CD4-positive, alpha-beta T cell treated with Interleukin-10 for 1 hour (primary cell): ENCODE data around the gene PLP1.
"Not testable (repeated sequence)": the region's sequence is repeated elsewhere in the genome, so short reads cannot be mapped to it uniquely, and the experiment has no call there.

Experiments used
- DNase-seq: peaks from one replicate; pipeline ENCODE4 v3.0.0-alpha.2; 2020

Gene PLP1

DNA sequence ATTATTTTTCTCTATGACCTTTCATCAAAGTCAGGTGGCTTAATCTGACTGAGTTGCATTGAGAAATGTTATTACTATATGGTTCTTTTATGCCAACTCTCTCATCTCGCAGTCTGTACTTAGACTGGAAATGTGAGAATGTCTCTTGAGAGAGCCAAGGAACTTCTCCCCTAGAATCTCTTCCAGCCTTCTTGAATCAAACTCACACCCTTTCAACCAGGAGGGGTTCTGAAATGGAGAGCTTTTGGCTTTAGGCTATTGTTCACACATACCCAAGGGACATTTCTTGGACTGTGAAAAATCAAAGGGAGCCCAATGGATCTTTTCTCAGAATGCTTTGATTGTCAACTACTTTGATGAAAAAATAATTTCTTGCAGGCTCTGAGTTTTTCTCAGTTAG, 5.1 kb downstream of the PLP1 start:
- no peak for DNase-seq

DNA sequence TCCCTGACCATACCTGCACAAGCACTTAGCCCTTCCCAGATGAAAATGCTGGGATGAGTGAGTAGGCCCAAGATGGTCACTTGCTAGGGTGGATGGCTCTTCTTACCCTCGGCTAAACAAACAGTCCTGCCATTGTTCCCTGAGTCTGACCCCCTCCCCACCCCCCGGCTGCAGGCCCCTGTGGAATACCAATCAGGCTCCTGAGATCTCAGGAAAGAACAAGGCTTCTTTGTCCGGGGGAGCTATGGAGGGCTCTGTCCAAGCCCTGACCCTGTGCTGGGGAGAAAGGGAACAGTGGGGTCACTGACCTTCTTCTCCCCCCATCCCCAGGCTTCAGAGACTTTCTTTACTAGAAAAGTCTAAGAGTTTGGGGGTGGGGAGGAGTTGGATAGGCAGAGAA, 6.0 kb downstream of the PLP1 start:
- no peak for DNase-seq

DNA sequence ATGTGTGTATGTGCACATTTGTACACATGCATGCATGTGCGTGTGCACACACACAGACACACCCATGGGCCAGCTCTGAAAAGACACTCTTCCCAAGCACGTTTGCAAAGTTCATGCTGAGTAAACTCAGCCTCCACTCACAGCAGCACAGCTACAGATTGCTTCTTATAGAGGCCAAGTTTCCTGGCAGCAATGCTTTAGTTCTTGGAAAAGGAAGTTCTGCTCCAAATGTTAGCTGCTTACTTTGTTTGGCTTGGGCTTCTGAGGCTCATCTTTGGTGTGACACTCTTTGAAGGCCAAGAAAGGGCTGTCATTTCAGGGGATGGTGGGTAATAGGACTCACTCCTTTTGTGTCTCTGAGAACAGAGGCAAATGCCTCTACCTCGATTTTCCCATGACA, 6.6 kb downstream of the PLP1 start:
- no peak for DNase-seq

DNA sequence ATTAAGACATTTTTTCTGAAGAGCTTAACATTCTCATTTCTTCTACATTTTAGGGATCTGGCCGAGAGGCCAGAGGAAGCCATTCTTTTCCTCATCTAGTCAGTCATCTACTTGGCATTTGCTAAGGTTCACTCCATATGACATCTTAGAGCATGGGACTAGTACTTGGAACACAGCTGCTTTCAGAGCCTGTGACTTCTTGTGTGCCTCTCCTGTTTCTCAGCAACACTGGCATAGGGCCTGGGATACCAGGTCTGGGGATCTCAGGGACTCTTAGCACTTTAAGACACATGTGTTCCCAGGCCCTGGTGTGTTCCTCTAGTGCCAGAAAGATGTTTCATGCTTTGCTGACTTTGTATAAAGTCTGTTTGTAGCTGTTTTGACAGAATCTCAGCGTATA, 7.3 kb downstream of the PLP1 start:
- DNase-seq, result no peak

DNA sequence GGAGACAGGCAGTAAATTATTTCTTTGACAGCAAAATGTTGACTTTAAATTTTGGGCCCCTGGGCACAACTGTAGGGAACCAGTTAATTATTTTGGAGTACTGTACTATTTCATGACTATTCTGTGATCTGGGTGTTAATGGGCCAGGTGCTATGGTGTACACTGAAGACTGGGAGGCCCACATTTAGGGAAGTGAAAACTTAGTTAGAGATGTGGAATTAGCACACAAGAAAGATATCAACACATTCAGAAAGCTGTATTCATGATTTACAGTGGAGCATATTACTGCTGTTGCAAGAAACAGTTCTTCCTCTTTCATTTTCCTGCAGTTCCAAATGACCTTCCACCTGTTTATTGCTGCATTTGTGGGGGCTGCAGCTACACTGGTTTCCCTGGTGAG, 12.4 kb downstream of the PLP1 start:
- no peak for DNase-seq

DNA sequence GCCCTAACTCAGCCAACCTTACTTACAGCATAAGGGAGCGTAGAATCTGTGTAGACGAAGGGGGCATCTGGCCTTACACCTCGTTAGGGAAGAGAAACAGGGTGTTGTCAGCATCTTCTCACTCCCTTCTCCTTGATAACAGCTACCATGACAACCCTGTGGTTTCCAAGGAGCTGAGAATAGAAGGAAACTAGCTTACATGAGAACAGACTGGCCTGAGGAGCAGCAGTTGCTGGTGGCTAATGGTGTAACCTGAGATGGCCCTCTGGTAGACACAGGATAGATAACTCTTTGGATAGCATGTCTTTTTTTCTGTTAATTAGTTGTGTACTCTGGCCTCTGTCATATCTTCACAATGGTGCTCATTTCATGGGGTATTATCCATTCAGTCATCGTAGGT, 14.6 kb downstream of the PLP1 start:
- DNase-seq, result no peak

DNA sequence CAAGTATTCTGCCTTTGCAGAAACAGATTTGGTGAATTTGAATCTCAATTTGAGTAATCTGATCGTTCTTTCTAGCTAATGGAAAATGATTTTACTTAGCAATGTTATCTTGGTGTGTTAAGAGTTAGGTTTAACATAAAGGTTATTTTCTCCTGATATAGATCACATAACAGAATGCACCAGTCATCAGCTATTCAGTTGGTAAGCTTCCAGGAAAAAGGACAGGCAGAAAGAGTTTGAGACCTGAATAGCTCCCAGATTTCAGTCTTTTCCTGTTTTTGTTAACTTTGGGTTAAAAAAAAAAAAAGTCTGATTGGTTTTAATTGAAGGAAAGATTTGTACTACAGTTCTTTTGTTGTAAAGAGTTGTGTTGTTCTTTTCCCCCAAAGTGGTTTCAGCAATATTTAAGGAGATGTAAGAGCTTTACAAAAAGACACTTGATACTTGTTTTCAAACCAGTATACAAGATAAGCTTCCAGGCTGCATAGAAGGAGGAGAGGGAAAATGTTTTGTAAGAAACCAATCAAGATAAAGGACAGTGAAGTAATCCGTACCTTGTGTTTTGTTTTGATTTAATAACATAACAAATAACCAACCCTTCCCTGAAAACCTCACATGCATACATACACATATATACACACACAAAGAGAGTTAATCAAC, 15.3 kb downstream of the PLP1 start:
- no peak for DNase-seq

DNA sequence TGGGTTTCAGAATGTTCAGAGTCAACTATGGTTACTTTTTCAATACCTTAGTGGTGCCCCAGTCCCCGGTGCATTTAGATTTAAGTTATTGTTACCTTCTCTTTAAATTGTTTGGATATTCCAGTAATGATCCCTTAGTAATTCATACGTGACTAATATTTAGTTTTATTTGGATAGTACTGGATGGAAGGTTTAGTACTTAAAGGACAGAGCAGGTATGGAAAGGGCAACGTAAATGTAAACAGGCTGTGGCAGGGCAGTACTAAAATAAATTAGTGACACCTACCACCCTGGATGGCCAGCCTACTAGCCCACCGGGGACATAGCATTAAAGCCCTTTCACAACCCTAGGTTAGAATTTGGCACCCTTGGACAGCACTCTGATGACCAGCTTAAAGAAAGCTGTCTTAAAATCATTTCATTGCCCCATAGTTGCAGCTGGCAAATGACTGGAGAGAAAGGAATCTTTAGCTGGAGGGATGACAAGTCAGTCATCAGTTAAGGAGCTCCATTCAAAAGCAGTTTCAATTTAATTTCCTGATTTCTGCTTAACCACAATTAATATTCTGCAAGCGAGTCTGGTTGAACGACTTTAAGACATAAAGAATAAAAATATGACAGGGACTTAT, 16.4 kb downstream of the PLP1 start:
- DNase-seq, result no peak

DNA sequence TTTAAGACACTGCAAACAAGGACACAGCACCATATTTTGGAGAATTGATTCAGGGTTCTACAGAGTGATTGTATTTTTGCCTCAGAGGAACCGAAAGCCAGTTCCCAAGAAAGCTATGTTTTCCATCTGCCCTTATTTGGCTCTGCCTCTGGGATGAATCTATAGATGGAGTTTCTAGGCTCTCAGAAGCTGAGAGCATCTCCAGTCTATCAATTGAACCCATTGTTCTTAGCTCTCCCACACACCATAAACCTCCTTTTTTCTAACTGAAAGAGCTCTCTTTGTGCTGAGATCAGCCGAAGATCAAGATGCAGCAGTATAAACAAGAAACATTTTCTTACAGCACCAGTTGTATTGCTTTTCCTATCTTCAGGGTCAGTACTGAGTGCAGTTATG, 16.9 kb downstream of the PLP1 start:
- no peak for DNase-seq

DNA sequence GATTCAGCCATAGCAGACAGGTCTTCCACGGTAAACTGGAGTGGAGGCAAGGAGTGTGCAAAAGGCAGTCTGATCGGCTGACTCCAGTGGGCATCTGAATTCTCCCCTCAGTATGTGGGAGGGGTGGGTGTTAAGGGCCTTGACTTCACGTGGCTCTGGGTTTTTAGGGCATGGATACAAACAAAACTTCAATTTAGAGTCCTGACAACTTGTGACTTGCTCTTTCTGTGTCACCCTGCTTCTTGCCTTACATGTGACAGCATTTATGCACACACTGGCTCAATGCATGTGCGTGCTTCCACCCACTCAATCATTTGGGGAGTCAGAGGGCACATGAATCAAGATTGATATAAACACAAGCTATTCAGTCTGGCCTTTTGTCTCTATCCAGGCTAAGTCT, 17.5 kb downstream of the PLP1 start:
- no peak for DNase-seq

DNA sequence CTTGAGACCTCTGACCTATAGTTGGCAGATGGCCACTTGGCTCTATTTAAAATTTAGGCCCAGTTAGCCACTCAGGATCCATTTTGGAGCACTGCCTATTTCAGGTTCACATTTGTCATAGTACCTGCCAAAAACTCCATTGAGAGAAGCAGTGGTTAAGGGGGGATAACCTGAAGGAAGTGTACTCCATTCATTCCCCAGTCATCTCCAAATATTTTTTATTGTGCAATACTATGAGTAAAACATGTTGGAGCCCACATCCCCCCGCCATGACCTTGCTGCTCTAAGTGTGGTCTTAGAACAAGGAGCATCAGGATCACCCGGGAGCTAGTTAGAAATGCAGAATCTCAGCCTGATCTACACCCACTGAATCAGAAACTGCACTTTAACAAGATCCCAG, 21.1 kb downstream of the PLP1 start:
- no peak for DNase-seq

DNA sequence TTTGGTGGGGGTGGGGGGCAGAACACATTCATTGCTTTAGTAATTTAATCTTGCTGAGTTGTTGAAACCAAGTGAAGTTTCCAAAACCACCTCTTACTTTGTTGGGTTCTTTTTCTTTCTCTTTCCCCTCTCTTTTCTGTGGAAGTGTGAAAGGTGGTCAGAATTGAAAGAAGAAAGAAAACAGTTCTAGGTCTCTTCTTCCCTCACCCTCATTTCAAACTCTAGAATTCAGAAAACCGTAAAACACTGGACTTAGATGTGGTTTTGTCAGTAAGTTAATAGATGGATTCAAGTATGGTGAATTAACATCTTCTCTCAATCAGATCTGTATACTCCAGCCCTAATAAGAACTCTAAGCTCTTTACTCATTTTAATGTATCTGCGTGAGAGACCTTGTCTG, 23.7 kb downstream of the PLP1 start:
- DNase-seq, result no peak

DNA sequence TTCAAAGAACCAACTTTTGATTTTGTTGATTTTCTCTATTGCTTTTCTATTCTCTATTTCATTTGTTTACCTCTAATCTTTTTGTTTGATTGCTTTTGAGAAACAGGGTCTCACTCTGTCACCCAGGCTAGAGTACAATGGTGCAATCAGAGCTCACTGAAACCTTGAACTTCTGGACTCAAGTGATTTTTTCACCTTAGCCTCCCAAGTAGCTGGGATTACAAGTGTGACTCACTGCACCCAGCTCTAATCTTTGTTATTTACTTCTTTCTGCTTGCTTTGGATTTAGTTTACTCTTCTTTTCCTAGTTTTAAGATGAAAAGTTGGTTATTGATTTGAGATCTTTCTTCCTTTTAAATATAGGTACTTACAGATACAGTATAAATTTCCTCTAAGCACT, 29.2 kb downstream of the PLP1 start:
- no peak for DNase-seq

DNA sequence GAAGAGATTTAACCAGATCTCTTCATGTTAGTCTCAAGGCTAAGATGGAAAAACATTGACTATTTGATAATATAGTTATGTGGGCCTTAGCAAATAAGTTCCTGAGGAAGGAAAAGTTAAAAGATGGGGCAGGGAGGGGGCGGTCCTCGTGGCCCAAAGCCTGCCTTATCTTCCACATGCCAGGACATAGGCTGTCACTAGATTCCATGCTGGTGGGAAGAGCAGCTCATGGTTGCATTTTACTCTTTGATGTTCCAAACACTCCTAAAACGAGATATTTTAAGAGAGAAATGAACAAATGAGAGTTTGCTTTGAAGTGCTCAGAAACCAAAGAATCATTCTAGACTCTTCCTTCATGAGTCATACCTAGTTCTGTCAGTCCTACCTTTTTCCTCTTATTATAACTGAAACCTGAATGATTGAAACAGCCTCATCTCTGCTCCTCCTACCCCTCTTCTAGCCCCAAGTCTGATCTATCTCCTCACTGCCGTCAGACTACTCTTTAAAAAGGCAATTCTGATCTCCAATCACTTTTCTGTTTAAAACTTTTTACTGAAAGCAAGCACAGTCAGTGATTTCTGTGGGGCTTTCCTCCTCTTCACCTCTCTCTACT, 30.3 kb downstream of the PLP1 start:
- DNase-seq, result no peak

DNA sequence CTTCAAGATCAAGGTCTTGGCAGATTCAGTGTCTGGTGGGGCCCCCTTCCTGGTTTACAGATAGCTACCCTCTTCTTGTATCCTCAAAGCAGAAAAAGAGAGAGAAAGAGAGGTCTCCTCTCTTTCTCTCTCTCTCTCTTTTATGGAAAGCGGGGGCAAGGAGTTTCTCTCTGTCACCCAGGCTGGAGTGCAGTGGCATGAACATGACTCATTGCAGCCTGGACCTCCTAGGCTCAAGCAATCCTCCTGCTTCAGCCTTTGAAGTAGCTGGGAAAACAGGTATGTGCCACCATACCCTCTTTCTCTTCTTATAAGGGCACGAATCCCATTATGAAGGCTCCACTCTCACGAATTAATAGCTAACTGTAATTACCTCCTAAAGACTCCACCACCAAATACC, 35.2 kb downstream of the PLP1 start:
- no peak for DNase-seq

DNA sequence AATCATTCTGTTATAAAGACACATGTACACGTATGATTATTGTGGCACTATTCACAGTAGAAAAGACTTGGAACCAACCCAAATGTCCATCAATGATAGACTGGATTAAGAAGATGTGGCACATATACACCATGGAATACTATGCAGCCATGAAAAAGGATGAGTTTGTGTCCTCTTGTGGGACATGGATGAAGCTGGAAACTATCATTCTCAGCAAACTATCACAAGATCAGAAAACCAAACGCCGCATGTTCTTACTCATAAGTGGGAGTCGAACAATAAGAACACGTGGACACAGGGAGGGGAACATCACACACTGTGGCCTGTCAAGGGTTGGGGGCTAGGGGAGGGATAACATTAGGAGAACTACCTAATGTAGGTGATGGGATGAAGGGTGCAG, 40.5 kb downstream of the PLP1 start:
- DNase-seq, result not testable (repeated sequence)

DNA sequence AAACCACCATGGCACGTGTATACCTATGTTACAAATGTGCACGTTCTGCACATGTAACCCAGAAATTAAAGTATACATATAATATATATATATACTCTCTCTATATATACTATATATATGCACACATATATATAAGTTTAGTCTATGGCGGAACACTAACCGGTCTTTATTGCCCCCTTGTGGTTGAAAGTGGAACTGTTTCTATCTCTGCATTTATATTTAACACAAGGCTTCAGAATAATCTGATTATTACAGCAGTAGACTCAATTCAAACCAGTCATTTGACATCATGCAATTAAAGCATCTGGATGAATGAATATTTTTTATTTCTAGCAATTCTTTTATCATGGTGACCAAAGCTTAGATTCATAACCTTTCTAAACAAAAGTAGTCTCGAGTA, 40.9 kb downstream of the PLP1 start:
- DNase-seq, result peak; percentile 65

DNA sequence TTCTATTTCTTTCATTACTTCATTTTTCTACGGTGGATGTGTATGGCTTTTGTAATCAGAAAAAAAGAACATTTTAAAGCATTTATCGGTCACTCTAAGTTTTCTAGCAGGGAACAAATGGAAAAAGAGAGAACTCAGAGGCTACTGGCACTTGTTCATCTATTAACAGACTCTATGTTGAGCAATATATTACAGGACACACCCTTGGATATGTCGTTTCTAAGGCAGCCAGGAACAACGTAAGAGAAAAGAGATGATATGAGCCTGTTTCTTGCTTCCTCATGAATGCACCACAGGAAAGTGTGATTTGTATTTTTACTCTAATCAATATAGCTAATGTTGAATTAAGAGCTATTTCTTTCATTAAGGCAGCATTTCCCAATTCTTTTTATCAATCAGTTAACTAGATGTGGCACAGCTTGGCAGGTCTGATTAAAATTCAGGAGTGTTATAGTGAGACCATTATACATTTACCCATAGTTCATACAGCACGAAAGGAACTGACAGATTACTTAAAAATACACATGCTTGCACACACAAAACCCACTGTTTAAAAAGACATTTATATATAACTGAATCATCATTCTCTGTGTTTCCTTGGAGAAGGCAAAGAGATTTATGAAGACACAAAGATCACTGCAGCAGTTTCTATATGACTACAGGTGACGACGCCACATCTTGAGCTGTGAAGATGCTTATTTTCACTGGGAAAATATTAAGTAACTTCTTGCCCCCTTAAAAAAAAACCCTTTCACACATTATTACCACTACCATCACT, 42.4 kb downstream of the PLP1 start:
- DNase-seq, result no peak

DNA sequence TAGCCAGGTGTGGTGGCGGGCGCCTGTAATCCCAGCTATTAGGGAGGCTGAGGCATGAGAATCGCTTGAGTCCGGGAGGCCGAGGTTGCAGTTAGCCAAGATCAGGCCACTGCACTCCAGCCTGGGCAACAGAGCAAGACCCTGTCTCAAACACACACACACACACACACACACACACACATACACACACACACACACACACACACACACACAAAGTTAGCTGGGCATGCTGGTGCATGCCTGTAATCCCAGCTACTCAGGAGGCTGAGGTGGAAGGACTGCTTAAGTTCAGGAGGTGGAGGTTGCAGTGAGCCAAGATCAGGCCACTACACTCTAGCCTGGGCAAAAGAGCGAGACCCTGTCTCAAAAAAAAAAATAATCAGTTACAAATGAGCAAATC, 44.2 kb downstream of the PLP1 start:
- DNase-seq, result not testable (repeated sequence)

DNA sequence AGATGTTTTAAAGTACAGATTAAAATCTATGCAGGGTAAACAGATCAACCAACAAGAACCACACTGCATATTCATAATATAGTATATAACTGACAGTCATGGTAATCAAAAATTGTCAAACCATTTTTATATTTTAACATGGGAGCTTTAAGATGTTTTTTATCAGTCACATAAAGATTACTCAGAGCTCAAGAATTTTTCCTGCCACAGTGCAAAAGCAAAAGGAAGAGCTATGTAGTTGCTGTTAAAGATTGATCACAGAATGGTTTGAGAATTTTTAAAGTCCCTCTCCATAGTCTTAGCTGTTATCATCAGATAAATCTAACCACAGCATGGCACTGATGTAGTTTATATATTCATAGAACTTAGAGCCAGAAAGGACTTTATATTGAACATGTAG, 47.0 kb downstream of the PLP1 start:
- no peak for DNase-seq

DNA sequence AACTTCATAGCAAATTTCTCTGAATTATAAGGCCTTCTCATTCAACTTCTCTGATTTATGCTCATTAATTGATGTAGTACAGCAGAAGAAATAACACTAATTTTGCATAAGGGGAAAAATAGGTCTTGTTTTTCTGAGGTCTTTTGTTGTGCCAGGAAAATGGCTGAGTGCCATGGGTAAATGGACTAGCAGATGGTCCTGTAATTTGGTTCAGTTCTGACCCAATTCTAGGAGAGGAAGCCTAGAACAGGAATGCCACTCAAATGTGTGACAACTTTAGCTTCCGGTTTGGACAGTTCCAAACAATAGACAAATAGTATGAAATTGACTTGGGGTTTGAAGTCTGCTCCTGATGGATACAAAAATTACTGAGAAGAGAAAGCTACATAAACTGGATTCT, 49.2 kb downstream of the PLP1 start:
- no peak for DNase-seq

DNA sequence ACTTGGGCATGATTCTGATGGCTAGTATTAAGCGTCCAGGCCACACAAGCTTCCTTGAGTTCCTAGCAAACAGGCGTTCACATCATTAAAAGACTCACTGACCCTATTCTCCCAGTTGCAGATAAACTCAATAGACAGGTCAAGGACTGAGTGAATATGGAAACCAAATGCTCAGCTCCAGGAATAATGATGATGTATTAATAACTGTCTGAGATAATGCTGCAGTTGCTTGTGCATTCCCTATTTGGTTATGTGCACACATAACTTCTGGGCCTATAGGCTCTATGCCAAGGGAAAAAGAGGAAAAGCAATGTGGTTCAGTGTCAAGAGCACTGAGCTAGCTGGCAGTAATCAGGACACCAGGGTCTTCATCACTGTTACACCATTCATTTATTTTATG, 51.9 kb downstream of the PLP1 start:
- DNase-seq, result no peak

DNA sequence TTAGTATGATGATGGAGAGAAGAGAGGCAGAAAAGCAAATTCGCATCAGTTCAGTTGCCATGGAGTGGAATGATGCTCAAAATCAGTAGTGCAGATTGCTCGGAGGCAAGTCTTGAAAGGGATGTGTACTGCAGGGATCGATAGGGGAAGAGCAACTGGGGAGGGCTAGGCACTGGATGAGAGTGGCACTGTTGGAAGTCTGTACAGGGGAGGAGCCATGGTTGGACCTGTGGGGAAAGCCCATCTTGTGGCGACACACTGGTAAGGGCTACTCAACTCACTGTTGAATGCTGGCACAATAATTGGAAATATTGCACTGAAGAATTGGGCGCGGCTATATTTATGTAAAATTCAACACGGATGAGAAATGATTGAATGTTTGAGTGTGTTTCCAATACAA, 54.2 kb downstream of the PLP1 start:
- no peak for DNase-seq

DNA sequence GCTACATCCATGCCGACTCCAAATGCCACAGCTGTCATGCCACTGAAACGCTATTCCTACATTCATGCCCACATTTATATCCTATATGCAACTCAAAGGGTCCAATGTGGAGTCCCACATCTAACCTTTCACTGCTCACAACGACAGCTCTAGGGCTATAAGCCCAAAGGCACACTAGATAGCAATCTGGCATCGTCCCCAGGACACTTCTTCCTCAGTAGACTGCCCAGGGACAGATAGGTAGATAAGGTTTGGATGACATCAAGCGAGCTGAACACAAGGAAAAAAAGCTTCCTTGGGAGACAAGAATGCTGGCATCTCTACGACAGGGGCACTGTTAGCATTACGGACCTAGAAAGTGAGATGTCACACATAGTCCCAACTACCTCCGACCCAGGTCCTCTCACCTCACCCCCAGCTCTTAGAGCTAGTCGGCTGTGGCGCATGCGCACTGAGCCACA, 54.7 kb downstream of the PLP1 start:
- DNase-seq, result peak; percentile 58
